Mucosa of stomach (tissue), 1 donor: ENCODE measurements around the gene MAGOHB.
"Not testable (repeated sequence)": the region's sequence is repeated elsewhere in the genome, so short reads cannot be mapped to it uniquely, and the experiment has no call there.

Experiments
- H3K27me3 ChIP-seq: one replicate; pipeline ENCODE4 v1.7.0; 2013; ENCODE audit warnings: mild to moderate bottlenecking, low read length; ENCODE audit not compliant: control insufficient read depth, insufficient read depth
- H3K36me3 ChIP-seq: one replicate; pipeline ENCODE4 v1.7.0; 2013; ENCODE audit warnings: low read length; ENCODE audit not compliant: control insufficient read depth, insufficient read depth
- H3K4me1 ChIP-seq: one replicate; pipeline ENCODE4 v1.7.0; 2013; ENCODE audit warnings: mild to moderate bottlenecking, low read length; ENCODE audit not compliant: control insufficient read depth, insufficient read depth
- H3K4me3 ChIP-seq: one replicate; pipeline ENCODE4 v1.7.0; 2013; ENCODE audit warnings: low read length
- H3K9ac ChIP-seq: one replicate; pipeline ENCODE4 v1.7.0; 2013; ENCODE audit warnings: mild to moderate bottlenecking, low read length, moderate library complexity
- H3K9me3 ChIP-seq: one replicate; pipeline ENCODE4 v1.7.0; 2013; ENCODE audit warnings: mild to moderate bottlenecking, low read length, moderate library complexity; ENCODE audit not compliant: control insufficient read depth
- donor health status: Pancreatic carcinoma.

The MAGOHB gene

DNA sequence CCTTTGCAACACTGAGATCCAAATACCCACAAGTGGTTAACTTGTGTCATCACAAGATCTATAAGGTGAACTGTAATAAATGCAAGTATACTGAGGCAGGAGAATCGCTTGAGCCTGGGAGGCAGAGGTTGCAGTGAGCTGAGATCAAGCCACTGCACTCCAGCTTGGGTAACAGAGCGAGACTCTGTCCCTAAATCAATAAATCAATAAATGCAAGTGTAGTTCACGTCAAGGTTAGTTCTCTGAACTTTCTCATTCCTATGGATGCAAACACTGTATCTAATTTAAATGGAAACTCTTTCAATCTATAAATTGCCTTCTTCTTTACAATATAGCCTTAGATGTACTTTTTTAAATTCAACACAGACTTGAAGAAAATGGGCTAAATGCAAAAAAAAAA, 3.2 kb downstream of the MAGOHB start:
- Histone ChIP-seq H3K4me1 (peaks cover 9% of the 10 kb centered on the region), H3K27me3 (no peaks in the 10 kb centered on the region), H3K9ac (no peak overlapping the region), H3K9me3 (no peaks in the 10 kb centered on the region), H3K36me3 (no peaks in the 10 kb centered on the region), H3K4me3 (no peak overlapping the region)

DNA sequence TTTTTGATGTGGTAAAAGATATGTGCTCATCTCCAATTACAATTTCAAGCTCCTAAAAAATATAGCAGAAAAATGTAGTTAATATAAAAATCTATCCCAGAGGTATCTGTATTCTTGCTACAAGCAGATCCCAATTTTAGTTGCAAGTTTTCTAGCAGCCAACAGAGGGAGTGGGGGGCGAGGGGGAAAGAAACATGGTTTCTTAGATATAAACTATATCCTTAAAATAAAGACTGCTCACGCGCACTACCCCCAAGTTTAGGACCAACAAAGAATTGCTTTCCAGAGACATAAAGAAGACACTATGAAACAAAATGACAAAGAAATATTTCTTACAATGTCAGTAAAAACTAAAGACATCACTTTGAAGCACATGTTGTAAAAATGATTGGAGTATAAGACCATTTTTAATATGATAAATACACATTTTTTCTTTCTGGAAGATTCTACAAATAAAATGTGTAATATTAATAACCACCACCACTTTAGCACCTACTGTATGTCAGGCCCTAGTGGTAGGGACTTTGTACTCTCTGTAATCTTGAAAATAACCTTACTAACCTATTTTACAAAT, 5.4 kb downstream of the MAGOHB start:
- no peak overlapping the region for H3K4me3 ChIP-seq
- no peaks in the 10 kb centered on the region for H3K9me3 ChIP-seq
- H3K27me3 ChIP-seq, result no peaks in the 10 kb centered on the region
- H3K36me3 ChIP-seq, result no peaks in the 10 kb centered on the region
- H3K4me1 ChIP-seq, result peaks cover 8% of the 10 kb centered on the region
- H3K9ac ChIP-seq, result no peak overlapping the region

DNA sequence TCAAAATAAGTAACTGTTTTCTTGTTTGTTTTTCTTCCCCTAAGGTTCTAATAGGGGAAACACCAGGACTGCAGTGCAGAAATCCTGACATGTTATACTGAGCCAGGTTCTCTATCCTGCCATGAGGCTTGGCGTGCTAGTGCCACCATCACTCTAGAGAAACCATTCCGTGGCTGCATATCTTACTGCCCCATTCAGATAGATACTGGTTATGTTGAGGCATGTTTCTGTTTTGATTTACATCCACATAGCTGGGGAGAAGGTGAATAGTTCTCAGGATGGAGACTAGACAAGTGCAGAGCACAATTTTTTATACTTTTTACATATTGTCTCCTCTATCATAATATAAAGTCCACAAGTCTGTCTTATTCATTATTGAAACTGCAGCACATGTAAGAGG, 11.5 kb downstream of the MAGOHB start:
- H3K27me3 ChIP-seq, result no peaks in the 10 kb centered on the region
- H3K4me3 ChIP-seq, result no peak overlapping the region
- H3K9me3 ChIP-seq, result no peaks in the 10 kb centered on the region
- no peaks in the 10 kb centered on the region for H3K4me1 ChIP-seq
- no peaks in the 10 kb centered on the region for H3K36me3 ChIP-seq
- no peak overlapping the region for H3K9ac ChIP-seq

DNA sequence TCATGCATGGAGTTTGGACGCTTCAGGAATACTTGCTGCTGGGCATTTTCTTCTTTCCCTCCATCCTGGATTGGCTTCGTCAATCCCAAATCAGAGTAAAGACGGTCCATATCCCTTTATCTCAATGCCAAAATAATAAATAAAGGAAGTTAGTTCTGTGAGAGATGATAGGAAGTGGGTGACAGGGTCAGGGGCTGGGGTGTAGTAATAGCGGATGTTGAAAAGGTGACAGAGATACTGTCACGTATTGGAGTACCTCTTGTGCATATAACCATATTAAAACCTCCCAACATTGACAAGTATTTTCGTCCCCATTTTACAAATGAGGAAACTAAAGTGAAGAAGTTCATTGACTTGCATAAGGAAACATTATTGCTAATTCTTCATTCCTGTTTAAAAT, 12.4 kb downstream of the MAGOHB start:
- Histone ChIP-seq H3K4me1 (no peaks in the 10 kb centered on the region), H3K4me3 (no peak overlapping the region), H3K27me3 (no peaks in the 10 kb centered on the region), H3K9me3 (no peaks in the 10 kb centered on the region), H3K36me3 (no peaks in the 10 kb centered on the region), H3K9ac (no peak overlapping the region)

DNA sequence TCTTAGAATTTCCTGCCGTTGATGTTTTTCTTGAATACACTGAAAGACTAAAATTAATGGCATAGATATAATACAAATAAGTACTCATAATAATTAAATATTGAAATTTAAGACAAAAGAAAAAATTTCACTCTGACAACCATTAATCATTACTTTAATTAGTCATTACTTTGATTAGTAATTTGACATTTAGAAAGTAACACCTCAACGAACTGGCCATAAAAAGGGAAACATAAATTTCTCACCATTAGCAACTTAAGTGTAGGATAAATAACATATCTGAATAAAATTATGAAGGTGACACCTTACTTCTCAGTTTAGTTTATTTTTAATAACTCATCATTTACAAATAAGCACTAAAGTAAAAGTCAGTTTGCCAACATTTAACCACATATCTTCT, 17.5 kb downstream of the MAGOHB start:
- Histone ChIP-seq H3K27me3 (no peaks in the 10 kb centered on the region), H3K4me3 (no peak overlapping the region), H3K36me3 (no peaks in the 10 kb centered on the region), H3K4me1 (no peaks in the 10 kb centered on the region), H3K9me3 (no peaks in the 10 kb centered on the region), H3K9ac (no peak overlapping the region)

DNA sequence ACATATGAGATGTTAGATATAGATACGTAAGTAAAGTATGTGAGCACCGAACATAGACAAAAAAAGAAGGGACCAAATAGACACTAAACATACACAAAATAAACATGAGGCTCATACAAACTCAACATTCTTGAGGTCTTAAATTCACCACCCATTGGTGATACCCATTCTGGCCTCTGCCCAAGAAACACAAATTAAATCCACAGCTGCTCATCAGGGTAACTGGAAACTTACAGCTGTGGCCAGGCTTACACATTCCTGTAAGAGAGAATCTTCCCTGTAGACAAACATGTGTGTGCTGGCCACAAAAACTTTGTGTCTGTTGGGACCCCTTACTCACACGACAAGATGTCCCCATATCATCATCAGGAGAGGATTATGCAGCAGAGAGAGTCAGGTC, 22.4 kb downstream of the MAGOHB start:
- Histone ChIP-seq H3K9ac (no peak overlapping the region), H3K27me3 (no peaks in the 10 kb centered on the region), H3K36me3 (no peaks in the 10 kb centered on the region), H3K4me3 (no peak overlapping the region), H3K4me1 (no peaks in the 10 kb centered on the region), H3K9me3 (no peaks in the 10 kb centered on the region)

DNA sequence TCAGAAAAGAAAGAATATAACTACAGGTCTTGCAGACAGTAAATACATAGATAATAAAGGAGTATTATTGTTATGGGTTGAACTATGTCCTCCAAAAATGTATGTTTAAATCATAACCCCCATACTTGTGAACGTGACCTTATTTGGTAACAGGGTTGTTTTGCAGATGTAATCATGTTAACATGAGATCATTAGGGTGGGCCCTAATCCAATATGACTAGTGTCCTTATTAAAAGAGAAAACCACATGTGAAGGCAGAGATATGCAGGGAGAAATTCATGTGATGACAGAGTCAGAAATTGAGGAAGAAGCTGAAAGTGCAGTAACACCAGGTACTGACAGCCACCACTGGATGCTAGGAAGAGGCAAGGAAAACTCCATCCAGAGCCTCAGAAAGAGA, 29.0 kb downstream of the MAGOHB start:
- no peaks in the 10 kb centered on the region for H3K36me3 ChIP-seq
- H3K4me3 ChIP-seq, result no peak overlapping the region
- H3K9me3 ChIP-seq, result no peaks in the 10 kb centered on the region
- no peaks in the 10 kb centered on the region for H3K27me3 ChIP-seq
- H3K4me1 ChIP-seq, result no peaks in the 10 kb centered on the region
- H3K9ac ChIP-seq, result no peak overlapping the region

DNA sequence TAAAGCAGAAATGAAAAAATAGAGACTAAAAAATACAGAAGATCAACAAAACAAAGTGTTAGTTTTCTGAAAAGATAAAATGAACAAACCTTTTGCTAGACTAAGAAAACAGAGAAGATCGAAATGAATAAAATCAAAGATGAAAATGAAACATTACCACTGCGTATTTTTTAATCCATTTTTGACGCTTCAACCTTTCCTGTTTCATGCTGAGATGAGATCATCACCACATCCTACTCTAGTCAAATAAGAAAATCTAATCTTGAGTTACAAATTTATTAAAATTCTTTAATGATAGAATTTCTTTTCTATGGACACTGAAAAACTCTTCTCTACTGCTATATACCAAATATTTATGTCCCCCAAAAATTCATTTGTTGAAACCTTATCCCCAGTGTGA, 30.7 kb downstream of the MAGOHB start:
- H3K4me3 ChIP-seq, result no peak overlapping the region
- no peaks in the 10 kb centered on the region for H3K36me3 ChIP-seq
- no peaks in the 10 kb centered on the region for H3K4me1 ChIP-seq
- H3K27me3 ChIP-seq, result no peaks in the 10 kb centered on the region
- H3K9me3 ChIP-seq, result no peaks in the 10 kb centered on the region
- H3K9ac ChIP-seq, result no peak overlapping the region

DNA sequence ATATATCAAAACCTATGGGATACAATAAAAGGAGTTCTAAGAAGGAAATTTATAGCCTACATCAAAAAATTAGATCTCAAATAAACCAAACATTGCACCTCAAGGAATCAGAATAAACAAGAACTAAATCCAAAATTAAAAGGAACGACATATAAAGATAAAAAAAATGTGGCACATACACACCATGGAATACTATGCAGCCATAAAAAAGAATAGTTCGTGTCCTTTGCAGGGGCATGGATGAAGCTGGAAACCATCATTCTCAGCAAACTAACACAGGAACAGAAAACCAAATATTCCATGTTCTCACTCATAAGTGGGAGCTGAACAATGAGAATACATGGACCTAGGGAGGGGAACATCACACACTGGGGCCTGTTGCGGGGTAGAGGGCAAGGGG, 31.3 kb downstream of the MAGOHB start:
- H3K4me1 ChIP-seq, H3K9ac ChIP-seq, H3K4me3 ChIP-seq, H3K27me3 ChIP-seq, H3K9me3 ChIP-seq, H3K36me3 ChIP-seq: not testable (repeated sequence)

DNA sequence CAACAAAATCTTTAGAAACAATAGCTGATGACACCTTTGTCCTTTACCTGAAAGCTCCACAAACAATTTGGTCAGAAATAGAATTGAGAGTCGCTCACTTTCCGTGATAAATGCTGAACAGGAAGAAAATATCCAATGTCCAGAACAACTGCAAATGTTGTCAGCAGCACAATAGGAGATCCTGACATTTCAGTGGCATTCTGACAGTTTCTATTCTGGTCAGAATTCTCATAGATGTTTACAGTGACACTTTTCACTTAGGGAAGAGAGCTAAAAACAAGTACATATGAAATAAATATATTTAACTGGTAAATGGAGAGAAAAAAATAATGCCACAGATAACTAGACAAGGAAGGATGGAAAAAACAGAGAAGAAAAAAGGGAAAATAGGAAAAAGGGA, 39.1 kb downstream of the MAGOHB start:
- H3K4me3 ChIP-seq, result no peak overlapping the region
- no peaks in the 10 kb centered on the region for H3K4me1 ChIP-seq
- H3K27me3 ChIP-seq, result no peaks in the 10 kb centered on the region
- no peak overlapping the region for H3K9ac ChIP-seq
- no peaks in the 10 kb centered on the region for H3K9me3 ChIP-seq
- H3K36me3 ChIP-seq, result no peaks in the 10 kb centered on the region

DNA sequence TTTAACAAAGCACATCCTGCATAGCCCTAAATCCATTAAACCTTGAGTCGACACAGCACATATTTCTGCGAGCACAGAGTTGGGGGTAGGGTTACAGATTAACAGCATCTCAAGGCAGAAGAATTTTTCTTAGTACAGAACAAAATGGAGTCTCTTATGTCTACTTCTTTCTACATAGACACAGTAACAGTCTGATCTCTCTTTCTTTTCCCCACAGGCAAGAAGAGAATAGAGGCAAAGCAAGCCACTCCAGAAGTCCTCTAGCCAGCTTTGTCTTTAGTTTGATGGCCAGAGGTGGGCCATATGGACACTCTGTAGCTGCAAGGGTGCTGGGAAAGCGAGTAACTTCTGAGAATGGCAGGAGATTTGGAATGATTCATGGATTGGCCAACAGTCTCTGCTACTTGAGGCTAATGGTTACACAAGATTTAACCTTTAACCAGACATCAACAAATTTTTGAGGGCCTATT, 41.4 kb downstream of the MAGOHB start:
- H3K36me3 ChIP-seq, H3K9me3 ChIP-seq, H3K27me3 ChIP-seq, H3K4me1 ChIP-seq, H3K4me3 ChIP-seq, H3K9ac ChIP-seq: not testable (repeated sequence)

DNA sequence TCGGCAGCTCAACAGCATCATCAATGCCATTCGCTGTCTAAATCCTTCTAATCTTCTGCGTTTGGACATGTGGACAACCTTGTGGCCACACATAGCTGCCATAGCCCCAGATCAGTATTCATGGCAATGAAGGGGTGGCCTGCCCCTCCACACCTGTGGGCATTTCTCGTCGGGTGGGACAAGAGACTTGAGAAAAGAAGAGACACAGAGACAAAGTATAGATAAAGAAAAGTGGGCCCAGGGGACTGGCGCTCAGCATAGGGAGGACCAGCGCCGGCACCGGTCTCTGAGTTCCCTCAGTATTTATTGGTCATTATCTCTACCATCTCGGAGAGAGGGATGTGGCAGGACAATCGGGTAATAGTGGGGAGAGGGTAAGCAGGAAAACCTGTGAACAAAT, 42.3 kb downstream of the MAGOHB start:
- Histone ChIP-seq H3K9ac (no peak overlapping the region), H3K4me1 (no peaks in the 10 kb centered on the region), H3K4me3 (no peak overlapping the region), H3K36me3 (no peaks in the 10 kb centered on the region), H3K9me3 (no peaks in the 10 kb centered on the region), H3K27me3 (no peaks in the 10 kb centered on the region)

DNA sequence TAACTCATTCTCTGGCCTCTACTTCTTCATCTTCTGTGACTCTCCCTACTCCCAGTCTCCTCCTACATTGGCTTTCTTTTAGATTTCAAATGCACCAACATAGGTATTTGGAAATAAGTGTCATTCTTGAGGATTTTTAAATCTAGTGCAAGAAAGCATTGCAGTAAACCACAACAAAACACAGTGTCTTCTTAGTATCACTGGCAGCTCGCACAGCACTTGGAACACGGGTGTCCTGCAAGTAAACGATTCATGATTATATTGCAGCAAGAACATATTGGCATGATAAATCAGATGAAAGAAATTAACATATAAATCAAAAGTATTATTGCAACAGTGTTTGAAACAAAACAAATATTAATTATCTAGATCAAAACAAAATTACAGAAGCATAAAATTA, 45.6 kb downstream of the MAGOHB start:
- no peak overlapping the region for H3K9ac ChIP-seq
- H3K27me3 ChIP-seq, result no peaks in the 10 kb centered on the region
- no peaks in the 10 kb centered on the region for H3K36me3 ChIP-seq
- no peak overlapping the region for H3K4me3 ChIP-seq
- H3K9me3 ChIP-seq, result no peaks in the 10 kb centered on the region
- H3K4me1 ChIP-seq, result no peaks in the 10 kb centered on the region
